Measurements from ENCODE around the gene RNU2-1.

DNA sequence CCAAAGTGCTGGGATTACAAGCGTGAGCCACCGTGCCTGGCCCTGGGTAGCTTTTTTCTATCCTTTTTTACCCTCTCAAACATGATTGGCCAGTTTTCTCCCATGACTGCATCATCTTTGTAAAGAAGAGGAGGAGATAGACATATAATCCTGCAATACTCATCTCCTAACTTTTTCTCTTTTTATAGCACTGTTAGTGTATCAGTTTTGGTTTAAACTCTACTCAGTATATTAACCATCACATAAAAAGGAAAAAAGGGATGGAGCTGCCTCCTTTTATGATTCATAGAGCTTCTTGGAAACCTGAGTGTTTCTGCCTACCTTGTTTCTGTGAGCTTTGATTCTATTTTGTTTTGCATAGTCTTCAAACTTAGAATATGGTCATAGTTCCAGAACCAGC is 34.1 kb downstream of the RNU2-1 start:
- TF ChIP-seq, protein P1, sequence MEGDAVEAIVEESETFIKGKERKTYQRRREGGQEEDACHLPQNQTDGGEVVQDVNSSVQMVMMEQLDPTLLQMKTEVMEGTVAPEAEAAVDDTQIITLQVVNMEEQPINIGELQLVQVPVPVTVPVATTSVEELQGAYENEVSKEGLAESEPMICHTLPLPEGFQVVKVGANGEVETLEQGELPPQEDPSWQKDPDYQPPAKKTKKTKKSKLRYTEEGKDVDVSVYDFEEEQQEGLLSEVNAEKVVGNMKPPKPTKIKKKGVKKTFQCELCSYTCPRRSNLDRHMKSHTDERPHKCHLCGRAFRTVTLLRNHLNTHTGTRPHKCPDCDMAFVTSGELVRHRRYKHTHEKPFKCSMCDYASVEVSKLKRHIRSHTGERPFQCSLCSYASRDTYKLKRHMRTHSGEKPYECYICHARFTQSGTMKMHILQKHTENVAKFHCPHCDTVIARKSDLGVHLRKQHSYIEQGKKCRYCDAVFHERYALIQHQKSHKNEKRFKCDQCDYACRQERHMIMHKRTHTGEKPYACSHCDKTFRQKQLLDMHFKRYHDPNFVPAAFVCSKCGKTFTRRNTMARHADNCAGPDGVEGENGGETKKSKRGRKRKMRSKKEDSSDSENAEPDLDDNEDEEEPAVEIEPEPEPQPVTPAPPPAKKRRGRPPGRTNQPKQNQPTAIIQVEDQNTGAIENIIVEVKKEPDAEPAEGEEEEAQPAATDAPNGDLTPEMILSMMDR (IDR thresholded peaks at IDR 0.05) = no peak
- TF ChIP-seq EZH2 (IDR thresholded peaks at IDR 0.05; ENCODE audit: borderline replicate concordance, insufficient read depth, low read depth, low read length, poor library complexity, severe bottlenecking) = no peak

All from B cell (primary cell).